G401 (cell line): ENCODE results near the gene FAM187B. TPM values are rescaled to one million over a fixed set of nuclear protein-coding genes. Genes with fewer than 3 reads are reported as not detected.
A peak's percentile ranks its signal among the peaks of the same experiment; 100 is the strongest.
"Not testable (repeated sequence)": the region's sequence is repeated elsewhere in the genome, so short reads cannot be mapped to it uniquely, and the experiment has no call there.

Source experiments
- DNase-seq: peaks from one replicate; pipeline ENCODE4 v3.0.0-alpha.2; 2015; ENCODE audit warnings: low spot score
- in situ Hi-C: cut with HindIII; loops from 2 replicates; pipeline ENCODE4 v1.10.0; 2016; ENCODE audit warnings: low sequenced_read_pairs, mixed read lengths
- total RNA-seq: library from RNA; depleted of rRNA; stranded (reverse); fragments of >200 nt; shearing (Covaris generic); gene quantifications from 2 replicates; pipeline ENCODE4 v1.2.3, GENCODE V29; 2014

The FAM187B gene
- total RNA-seq, 1 experiment from 2014 or later, result not detected

GRCh38 chr19:35216833-35217648 lies 11.5 kb downstream of the FAM187B start:
- in situ Hi-C loops, result no loop called here
- DNase-seq, result peak; percentile 2

DNA sequence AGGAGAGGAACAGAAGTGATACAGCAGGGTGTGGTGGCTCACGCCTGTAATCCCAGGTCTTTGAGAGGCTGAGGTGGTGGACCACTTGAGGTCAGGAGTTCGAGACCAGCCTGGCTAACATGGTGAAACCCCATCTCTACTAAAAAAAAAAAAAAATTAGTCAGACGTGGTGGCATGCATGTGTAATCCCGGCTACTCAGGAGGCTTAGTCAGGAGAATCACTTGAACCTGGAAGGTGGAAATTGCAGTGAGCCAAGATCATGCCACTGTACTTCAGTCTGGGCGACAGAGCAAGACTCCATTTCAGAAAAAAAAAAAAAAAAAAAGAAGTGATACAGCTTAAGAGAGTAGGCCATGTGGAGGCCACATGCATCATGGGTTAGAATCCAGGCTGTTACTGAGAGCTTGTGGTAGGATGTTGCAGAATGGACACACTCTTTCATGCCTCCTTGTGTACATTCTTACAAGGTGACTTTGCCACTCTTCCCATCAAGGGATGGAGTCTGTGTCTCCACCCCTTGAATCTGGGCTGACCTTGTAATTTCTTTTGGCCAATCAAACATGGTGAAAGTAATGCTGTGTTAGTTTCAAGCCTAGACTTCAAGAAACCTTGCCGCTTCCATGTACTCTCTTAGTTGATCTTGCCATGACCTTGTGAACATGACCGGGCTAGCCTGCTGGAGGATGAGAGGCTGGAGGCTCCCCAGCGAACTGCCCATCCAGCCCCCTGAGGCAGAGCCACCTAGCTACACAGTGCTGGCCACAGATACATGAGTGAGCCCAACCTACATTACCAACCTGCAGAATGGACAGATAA lies 12.3 kb downstream of the FAM187B start:
- in situ Hi-C loops, result no loop called here
- no peak for DNase-seq

DNA sequence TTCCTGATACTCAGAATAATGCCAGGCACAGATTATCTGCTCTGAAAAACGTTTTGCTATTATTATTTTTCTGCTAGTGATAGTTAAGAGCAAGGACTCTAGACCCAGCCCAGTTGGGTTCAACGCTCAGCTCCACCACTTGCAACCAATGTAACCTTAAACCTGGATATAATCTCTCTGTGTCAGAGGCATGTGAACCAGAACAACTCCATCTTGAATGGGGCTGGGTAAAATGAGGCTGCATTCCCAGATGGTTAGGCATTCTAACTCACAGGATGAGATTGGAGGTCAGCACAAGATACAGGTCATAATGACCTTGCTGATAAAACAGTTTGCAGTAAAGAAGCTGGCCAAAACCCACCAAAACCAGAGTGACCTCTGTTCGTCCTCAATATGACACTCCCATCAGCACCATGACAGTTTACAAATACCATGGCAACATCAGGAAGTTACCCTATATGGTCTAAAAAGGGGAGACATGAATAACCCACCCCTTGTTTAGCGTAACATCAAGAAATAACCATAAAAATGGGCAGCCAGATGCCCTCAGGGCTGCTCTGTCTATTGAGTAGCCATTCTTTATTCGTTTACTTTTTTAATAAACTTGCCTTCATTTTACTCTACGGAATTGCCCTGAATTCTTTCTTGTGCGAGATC lies 13.6 kb downstream of the FAM187B start:
- no peak for DNase-seq
- in situ Hi-C loops, result no loop called here

GRCh38 chr19:35213663-35214632 lies 14.6 kb downstream of the FAM187B start:
- peak; percentile 6 for DNase-seq
- in situ Hi-C loops, result no loop called here

- in situ Hi-C loops, result no loop called here
- no peak for DNase-seq
Observed at GRCh38 chr19:35212241-35212640, 16.3 kb downstream of the FAM187B start.

GRCh38 chr19:35211545-35212230 lies 16.9 kb downstream of the FAM187B start:
- in situ Hi-C loops, result no loop called here
- DNase-seq, result no peak

DNA sequence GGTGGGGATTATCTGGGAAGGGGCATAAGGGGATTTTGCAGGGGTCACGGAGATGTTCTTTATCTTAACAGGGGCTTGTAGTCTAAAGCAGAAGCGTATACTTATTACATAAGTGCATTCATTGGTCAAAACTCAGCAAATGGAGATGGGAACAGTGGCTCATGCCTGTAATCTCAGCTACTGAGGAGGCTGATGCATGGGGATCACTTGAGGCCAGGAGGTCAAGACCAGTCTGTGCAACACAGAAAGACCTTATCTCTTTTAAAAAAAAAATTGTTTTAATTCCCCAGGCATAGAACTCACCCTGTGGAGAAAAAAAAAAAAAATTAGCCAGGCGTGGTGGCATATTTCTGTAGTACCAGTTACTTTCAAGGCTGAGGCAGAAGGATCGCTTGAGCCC lies 18.9 kb downstream of the FAM187B start:
- in situ Hi-C loops, result no loop called here
- DNase-seq, result no peak

DNA sequence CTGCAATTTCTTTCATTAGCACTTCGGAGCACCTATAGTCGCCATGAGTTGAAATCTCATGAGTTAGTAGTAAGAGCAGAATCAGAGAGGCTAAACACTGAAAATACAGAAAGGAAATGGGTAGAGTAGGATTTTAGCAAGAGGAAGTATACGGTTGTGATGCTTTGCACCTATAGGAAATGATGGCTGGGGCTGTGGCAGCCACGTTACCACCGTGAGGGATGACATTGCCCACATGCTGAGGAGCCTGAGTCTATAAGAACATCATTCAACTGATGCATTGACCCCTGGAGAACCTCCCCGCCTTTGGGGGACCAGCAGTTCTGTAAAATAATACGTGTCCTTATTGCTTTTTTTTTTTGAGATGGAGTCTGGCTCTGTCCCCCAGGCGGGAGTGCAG lies 20.4 kb downstream of the FAM187B start:
- in situ Hi-C loops, result no loop called here

DNA sequence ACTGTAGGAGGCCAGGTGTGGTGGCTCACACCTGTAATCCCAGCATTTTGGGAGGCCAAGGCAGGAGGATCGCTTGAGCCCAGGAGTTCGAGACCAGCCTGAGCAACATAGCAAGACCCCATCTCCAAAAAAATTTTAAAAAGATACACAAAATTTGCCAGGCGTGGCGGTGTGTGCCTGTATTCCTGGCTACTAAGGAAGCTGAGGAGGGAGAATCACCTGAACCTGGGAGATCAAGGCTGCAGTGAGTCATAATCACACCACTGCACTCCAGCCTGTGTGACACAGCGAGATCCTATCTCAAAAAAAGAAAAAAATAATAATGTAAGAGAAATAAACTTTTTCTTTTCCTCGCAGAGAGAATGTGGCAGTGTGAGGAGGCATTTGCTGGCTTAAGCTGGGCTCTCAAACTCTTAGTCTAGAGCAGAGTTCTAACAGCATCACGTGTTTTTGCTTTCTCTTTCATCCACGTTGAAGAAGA lies 21.1 kb downstream of the FAM187B start:
- in situ Hi-C loops, result no loop called here
- no peak for DNase-seq

More for the DNA sequence above, 20.4 kb downstream of the FAM187B start:
- DNase-seq, result no peak

- DNase-seq, result no peak
- in situ Hi-C loops, result no loop called here
Observed at GRCh38 chr19:35206855-35207254, 21.7 kb downstream of the FAM187B start.

DNA sequence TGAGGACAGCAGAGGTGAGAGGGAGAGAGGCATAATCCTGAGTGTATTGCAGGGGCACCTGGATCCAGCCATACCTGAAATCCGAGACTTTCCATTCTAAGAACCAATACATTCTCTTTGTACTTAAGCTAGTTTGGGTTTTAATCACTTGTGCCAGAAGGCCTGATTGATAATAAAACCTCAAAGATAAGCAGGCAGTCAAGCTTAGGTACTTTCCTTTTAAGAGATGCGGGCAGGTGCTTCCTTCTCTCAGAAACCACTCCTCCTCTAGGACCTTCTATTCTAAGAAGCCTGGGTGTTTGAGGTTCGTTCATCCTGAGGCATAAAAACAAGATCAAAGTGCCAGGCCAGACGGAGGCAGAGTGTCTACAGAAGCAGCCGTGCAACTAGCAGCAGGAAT lies 22.2 kb downstream of the FAM187B start:
- DNase-seq, result no peak
- in situ Hi-C loops, result no loop called here

- DNase-seq, result no peak
- in situ Hi-C loops, result no loop called here
Observed at GRCh38 chr19:35205733-35206323, 22.7 kb downstream of the FAM187B start.

- in situ Hi-C loops, result no loop called here
Observed at GRCh38 chr19:35204799-35205732, 23.5 kb downstream of the FAM187B start.

GRCh38 chr19:35202722-35203688 lies 25.5 kb downstream of the FAM187B start:
- no peak for DNase-seq
- in situ Hi-C loops, result no loop called here

More at GRCh38 chr19:35204799-35205732, 23.5 kb downstream of the FAM187B start:
- no peak for DNase-seq

DNA sequence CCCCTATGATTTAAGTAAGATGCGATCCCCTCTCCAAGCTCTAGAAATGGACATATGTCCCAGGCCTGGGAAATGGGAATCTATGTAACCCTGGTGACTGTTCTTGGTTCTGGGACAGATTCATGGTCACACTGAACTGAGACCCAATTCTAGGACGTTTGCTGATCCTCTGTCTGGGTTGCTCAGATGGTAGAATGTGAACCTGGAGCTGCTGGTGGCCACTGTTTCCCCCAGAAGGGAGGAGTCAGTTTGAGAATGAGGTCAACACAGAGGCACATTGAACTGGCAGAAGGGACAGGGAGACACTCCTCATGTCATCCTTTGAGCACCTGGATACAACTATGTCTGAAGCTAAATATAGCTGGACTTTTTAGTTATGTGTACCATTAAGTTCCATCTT lies 29.1 kb downstream of the FAM187B start:
- no peak for DNase-seq
- in situ Hi-C loops, result no loop called here

DNA sequence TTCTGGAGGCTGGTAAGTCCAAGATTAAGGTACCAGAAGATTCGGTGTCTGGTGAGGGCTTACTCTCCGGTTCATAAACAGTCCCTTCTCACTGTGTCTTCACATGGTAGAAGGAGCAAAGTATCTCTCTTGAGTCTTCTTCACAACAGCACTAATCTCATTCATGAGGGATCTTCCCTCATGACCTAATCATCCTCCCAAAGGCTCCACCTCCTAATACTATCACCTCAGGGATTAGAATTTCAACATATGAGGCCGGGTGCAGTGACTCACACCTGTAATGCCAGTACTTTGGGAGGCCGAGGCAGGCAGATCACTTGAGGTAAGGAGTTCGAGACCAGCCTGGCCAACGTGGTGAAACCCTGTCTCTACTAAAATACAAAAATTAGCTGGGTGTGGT lies 31.7 kb downstream of the FAM187B start:
- in situ Hi-C loops, DNase-seq: not testable (repeated sequence)
